C4-2B (cell line): ENCODE results near the gene ALX3.
A peak's percentile ranks its signal among the peaks of the same experiment; 100 is the strongest.

Experiments
- H3K27ac ChIP-seq: fragments of 450-650 bp; 2 replicates; pipeline ENCODE4 v1.5.1; 2017
- ZFX ChIP-seq: fragments of 450-650 bp; IDR thresholded peaks from 2 replicates; pipeline ENCODE4 v1.6.1; 2017
- TF ChIP-seq, protein P1 (sequence below): fragments of 450-650 bp; conservative IDR thresholded peaks from 2 replicates; pipeline ENCODE4 v1.5.1; 2017; ENCODE audit warnings: mild to moderate bottlenecking

The ALX3 gene

DNA sequence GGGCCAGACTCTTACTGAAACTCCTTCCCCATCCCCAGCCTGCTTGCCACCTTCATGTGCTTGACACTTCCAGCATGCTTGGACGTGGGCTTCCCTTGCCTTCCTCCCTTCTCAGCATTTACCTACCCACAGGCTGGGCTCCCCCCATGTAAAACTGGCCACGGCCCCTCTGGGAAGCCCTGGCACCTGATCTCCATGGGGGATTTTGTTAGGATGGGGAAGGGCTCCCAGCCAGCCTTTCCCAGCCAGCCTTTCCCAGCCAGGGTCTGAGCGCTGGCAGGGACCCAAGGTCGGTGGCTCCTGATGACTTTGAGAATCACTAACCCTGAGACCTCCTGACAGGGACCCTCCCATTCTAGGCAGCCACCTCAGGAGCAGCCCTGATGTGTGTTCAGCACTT, 6.7 kb downstream of the ALX3 start:
- H3K27ac ChIP-seq, result no peak overlapping the region
- no peak for TF ChIP-seq ZFX
- TF ChIP-seq, protein P1, sequence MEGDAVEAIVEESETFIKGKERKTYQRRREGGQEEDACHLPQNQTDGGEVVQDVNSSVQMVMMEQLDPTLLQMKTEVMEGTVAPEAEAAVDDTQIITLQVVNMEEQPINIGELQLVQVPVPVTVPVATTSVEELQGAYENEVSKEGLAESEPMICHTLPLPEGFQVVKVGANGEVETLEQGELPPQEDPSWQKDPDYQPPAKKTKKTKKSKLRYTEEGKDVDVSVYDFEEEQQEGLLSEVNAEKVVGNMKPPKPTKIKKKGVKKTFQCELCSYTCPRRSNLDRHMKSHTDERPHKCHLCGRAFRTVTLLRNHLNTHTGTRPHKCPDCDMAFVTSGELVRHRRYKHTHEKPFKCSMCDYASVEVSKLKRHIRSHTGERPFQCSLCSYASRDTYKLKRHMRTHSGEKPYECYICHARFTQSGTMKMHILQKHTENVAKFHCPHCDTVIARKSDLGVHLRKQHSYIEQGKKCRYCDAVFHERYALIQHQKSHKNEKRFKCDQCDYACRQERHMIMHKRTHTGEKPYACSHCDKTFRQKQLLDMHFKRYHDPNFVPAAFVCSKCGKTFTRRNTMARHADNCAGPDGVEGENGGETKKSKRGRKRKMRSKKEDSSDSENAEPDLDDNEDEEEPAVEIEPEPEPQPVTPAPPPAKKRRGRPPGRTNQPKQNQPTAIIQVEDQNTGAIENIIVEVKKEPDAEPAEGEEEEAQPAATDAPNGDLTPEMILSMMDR, result no peak

DNA sequence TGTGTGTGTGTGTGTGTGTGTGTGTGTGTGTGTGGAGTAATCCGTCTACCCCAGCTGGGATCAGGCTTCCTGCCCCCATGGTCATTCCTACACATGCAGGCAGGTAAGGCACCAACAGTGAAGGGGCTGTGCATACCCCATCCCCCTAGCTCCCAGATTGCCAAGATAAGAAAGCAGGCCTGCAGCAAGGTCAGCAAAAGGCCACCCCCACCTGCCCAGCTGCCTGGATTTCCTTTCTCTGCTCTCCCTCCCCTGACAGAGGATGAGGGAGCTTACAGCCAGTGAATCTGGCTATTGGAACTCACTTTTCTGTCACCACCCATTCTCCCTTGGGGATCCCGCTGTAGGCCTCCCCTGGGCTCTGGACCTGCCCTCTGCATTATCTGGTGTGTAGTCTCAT, 7.9 kb downstream of the ALX3 start:
- TF ChIP-seq ZFX, result no peak
- TF ChIP-seq, protein P1, result no peak
- H3K27ac ChIP-seq, result no peak overlapping the region

DNA sequence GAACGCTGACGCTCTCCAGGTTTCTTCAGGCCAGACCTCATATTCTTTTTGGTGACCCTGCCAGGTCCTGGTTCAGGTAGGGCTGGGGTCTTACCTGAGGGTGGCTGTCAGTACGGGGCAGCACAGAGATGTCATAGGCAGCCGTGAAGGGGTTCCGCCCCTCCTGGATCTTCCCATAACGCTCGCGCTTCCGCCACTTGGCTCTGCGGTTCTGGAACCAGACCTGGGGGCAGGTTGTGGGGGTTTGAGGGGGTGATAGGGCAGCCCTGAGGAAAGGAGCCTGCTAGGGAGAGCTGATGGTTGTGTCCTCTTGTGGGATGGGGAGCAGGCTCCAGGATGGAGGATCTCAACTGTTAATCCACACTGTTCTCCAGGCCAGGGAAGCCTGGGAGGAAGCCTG, 9.1 kb downstream of the ALX3 start:
- TF ChIP-seq, protein P1, result no peak
- TF ChIP-seq ZFX, result no peak
- H3K27ac ChIP-seq, result no peak overlapping the region

DNA sequence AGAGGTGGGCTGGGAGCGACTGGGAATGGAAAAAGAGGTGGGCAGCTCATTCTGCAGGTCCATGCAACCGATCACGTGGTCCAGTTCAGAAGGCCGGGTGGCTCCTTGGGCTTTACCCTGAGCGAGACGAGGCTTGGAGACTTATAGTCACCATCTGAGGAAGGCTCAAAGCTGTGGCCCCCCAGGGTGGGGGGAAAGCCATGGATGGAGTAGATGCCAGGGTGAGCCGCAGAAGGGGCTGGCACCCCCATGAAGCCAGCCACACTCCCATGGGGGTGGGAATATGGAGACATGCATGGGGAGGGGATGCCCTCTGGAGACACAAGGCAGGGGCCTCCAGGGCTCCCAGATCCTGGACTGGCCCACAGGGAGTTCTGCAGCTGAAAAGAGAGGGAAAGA, 9.8 kb downstream of the ALX3 start:
- TF ChIP-seq, protein P1, result no peak
- TF ChIP-seq ZFX, result no peak
- no peak overlapping the region for H3K27ac ChIP-seq

DNA sequence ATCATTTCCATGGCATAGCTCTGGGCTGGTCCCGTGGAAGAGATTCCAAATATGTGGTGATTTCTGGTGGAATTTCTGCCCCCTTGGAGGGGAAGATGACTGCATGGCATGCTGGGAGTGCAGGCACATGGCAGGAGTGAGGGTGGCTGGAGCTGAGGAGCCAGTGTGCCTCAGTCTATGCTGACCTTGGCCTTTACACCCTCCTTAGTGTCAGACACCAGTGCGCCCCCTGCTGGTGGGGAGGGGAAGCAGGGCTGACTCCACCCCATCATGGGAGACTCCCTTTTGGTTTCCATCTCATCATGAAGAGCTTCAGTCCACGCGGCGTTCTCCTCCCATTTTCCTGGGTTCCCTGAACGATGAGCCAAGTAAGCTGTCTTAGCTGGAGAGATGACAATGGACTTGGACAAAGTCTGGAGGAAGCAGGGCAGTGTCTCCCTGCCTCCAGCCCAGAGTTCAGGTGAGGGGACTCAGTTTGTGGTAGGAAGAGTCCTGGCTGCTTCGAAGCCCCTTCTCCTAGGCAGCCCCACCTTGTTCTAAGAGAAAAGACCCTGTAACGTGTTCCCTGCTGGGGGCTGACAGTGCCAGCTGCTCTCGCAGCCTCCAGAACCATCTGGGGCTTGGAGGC, 10.3 kb downstream of the ALX3 start:
- no peak for TF ChIP-seq ZFX
- TF ChIP-seq, protein P1, result peak; percentile 96

DNA sequence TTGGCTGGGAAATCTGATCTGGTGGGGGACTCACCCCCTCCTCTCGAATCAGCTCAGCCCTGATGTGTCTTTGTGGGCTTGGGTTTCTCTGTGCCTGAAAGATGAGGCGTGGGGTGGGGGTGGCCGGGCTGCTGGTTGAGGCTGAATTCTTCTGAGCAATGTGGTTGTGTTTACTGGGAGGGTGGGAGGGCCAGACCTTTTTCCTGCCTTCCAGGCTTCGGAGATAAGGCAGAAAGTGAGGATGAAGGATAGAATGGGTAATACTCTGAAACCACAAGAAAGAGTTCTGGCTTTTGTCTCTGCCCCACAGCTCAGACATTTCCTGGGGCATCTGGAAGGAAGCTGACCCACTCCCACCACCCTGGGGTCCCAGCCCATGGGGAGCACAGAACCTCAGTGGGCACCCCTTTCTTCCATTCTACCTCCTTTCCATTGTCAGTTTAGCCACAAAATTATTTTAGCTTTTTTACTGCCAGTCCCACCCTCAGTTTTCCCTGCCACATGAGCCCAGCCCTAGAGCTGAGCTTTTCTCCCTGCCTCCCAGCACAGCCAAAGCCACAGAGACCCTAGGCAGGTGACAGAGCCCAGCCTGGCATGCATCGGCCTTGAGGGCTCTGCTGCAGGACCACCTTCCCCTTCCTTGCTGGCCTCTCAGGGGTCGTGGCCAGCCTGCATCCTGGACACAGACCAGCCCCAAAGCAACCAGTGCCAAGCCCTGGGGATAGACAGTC, 11.2 kb downstream of the ALX3 start:
- no peak for TF ChIP-seq ZFX
- TF ChIP-seq, protein P1, result no peak
- no peak overlapping the region for H3K27ac ChIP-seq

More for the DNA sequence above, 10.3 kb downstream of the ALX3 start:
- no peak overlapping the region for H3K27ac ChIP-seq

DNA sequence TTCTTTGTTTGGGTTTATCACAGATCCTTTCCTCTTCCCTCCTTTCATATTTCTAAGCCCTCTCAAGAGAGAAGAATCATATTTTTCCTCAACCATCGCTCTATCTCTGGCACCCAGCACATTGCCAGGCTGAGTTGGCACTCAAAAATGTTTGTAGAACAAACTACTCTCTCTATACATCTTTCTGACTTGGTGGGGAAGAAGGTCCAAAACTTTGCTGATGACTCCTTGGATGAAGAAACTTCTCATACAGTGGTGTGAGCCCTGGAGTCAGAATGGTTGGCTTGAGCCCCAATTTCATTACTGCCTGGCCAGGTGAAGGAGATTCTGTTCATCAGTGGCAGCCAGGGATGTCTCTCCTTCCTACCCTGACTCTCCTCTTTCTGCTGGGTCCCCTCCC, 11.9 kb downstream of the ALX3 start:
- no peak overlapping the region for H3K27ac ChIP-seq
- TF ChIP-seq, protein P1, result no peak
- no peak for TF ChIP-seq ZFX
